Stomach (tissue), 9 donors: ENCODE results near the gene RBPJ. TPM values are rescaled to one million over a fixed set of nuclear protein-coding genes. Genes with fewer than 3 reads are reported as not detected.
"Not testable (repeated sequence)": the region's sequence is repeated elsewhere in the genome, so short reads cannot be mapped to it uniquely, and the experiment has no call there.

Experiments used
- DNase-seq, 2 donors: peaks; one replicate each; pipeline versions ENCODE4 v3.0.0 to v3.0.0-alpha.2; 2013 to 2019
- H3K27ac ChIP-seq, 5 donors: fragments of 200-600 bp in 4 of 5; sonication (generic) in 4 of 5; one replicate each; pipeline ENCODE4 v1.5.1; 2013 to 2019; ENCODE audit warnings: mild to moderate bottlenecking in 1 of 5, moderate library complexity in 1 of 5
- H3K27me3 ChIP-seq, 3 donors: fragments of 200-600 bp; sonication (generic); one replicate each; pipeline ENCODE4 v1.5.1; 2017 to 2019; ENCODE audit warnings: mixed run types in 1 of 3
- H3K36me3 ChIP-seq, 4 donors: fragments of 200-600 bp; sonication (generic); 1 replicate in 3 of 4; 2 replicates in 1 of 4; pipeline ENCODE4 v1.5.1; 2016 to 2019
- H3K4me1 ChIP-seq, 4 donors: fragments of 200-600 bp; sonication (generic); one replicate each; pipeline ENCODE4 v1.5.1; 2016 to 2019
- H3K4me3 ChIP-seq, 4 donors: fragments of 200-600 bp; sonication (generic) in 3 of 4; one replicate each; pipeline ENCODE4 v1.5.1; 2016 to 2019; ENCODE audit warnings: mild to moderate bottlenecking in 1 of 4
- H3K9me3 ChIP-seq, 4 donors: fragments of 200-600 bp; sonication (generic); one replicate each; pipeline ENCODE4 v1.5.1; 2016 to 2019
- CTCF ChIP-seq, 7 experiments: fragments of 450-650 bp in 4 of 7; fragments of 200-600 bp in 3 of 7; sonication (generic) in 3 of 7; IDR thresholded peaks; one replicate each; pipeline ENCODE4 v1.5.1; 2016 to 2019; ENCODE audit warnings: antibody characterized with exemption in 7 of 7, control low read depth in 2 of 7, mild to moderate bottlenecking in 1 of 7
- EP300 ChIP-seq: sonication (generic); formaldehyde crosslinking; IDR thresholded peaks from one replicate; pipeline ENCODE4 v1.6.1; 2017; ENCODE audit warnings: antibody characterized with exemption
- POLR2A ChIP-seq, 4 donors: fragments of 450-650 bp; IDR thresholded peaks; one replicate each; pipeline ENCODE4 v1.6.1; 2016; ENCODE audit warnings: antibody characterized with exemption in 4 of 4, control low read depth in 2 of 4, mild to moderate bottlenecking in 1 of 4, moderate library complexity in 1 of 4
- POLR2AphosphoS5 ChIP-seq, 3 donors: sonication (generic); formaldehyde crosslinking; IDR thresholded peaks; one replicate each; pipeline ENCODE4 v1.6.1; 2016; ENCODE audit warnings: antibody characterized with exemption in 3 of 3
- WGBS, 5 donors: extraction: QIAGEN DNeasy Blood & Tissue Kit in 3 of 5; methylation state at CpG; one replicate each; pipeline versions ENCODE4 v1.1.5 to v1.1.7; 2013 to 2018; 5-methylcytosine and 5-hydroxymethylcytosine counted together
- intact Hi-C: fragments of 100-400 bp; cut with DNase I; formaldehyde crosslinking; loops from one replicate; pipeline ENCODE4 v1.15.1; 2023; ENCODE audit warnings: low total_unique reads
- polyA plus RNA-seq, 3 donors: library from polyadenylated mRNA; stranded (reverse); fragments of 200-250 nt; gene quantifications; one replicate each; pipeline ENCODE4 v1.2.3, GENCODE V29; 2013
- total RNA-seq, 5 donors: library from RNA; depleted of rRNA; stranded (reverse); fragments of >200 nt; gene quantifications; one replicate each; pipeline versions ENCODE4 v1.1.0 to v1.2.3, GENCODE V29; 2014 to 2016
- donor health status: healthy with polysubstance abuse.
- donor health status: Bipolar disorder and iron deficiency.
- donor health status: healthy.

The RBPJ gene
- total and polyA plus RNA-seq, 8 donors, result 23.2 to 184 (median 45.8) TPM

DNA sequence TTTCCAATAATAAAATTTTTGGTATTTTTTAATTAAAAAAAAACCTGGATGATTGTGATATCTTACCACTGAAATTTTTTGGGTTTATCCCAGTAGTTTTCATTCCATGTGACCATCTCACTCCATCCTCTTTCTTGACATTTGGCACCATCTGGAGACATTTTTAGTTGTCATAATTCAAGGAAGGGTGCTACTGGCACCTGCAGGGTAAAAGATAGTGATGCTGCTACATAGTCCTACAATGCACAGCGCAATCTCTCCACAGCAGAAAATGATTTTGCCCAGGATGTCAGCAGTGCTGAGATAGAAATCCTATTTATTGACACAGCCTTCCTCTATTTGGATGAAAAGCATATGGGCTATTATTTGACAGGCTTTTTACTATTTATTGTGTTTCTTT, 79.3 kb downstream of the RBPJ start:
- no peaks in the 10 kb centered on the region for H3K27me3 ChIP-seq
- peaks cover 0 to 40% (median 23%) of the 10 kb centered on the region in 4 donors for H3K4me1 ChIP-seq
- H3K36me3 ChIP-seq, result peaks cover 0 to 6% (median 4%) of the 10 kb centered on the region in 4 donors
- H3K4me3 ChIP-seq, result no peak overlapping the region
- WGBS, 5 donors, result 96 to 100% (median 98%) methylated on average over 1 of the region's 1 CpG
- intact Hi-C loops, result no loop called here
- no peak for TF ChIP-seq EP300
- TF ChIP-seq CTCF (IDR thresholded peaks at IDR 0.05), result no peak
- TF ChIP-seq POLR2AphosphoS5 (IDR thresholded peaks at IDR 0.05), result no peak
- TF ChIP-seq POLR2A (IDR thresholded peaks at IDR 0.05), result no peak
- no peak overlapping the region for H3K27ac ChIP-seq
- H3K9me3 ChIP-seq, result no peaks in the 10 kb centered on the region
- DNase-seq, result no peak

DNA sequence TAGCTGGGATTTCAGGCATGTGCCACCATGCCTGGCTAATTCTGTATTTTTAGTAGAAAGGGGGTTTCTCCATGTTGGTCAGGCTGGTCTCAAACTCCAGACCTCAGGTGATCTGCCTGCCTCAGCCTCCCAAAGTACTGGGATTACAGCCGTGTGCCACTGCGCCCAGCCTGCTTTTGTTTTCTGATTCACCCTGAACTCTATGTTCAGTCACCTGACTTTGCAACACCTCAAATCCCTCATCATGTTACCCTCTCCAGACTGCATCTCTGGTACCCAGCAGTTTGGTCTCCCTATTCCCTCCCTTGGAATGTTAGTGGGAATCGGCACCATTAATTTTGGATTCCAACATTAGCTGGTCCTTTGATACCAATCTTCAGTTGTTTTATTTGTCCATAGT, 81.2 kb downstream of the RBPJ start:
- peaks cover 0 to 17% (median 15%) of the 10 kb centered on the region in 4 donors for H3K36me3 ChIP-seq
- DNase-seq, H3K27ac ChIP-seq, H3K27me3 ChIP-seq, H3K4me3 ChIP-seq, intact Hi-C loops: not testable (repeated sequence)
- peaks cover 0 to 12% (median 4%) of the 10 kb centered on the region in 4 donors for H3K9me3 ChIP-seq
- peaks cover 0 to 32% (median 17%) of the 10 kb centered on the region in 4 donors for H3K4me1 ChIP-seq
- WGBS, 5 donors, result 95 to 100% (median 96%) methylated on average over 3 of the region's 3 CpGs

DNA sequence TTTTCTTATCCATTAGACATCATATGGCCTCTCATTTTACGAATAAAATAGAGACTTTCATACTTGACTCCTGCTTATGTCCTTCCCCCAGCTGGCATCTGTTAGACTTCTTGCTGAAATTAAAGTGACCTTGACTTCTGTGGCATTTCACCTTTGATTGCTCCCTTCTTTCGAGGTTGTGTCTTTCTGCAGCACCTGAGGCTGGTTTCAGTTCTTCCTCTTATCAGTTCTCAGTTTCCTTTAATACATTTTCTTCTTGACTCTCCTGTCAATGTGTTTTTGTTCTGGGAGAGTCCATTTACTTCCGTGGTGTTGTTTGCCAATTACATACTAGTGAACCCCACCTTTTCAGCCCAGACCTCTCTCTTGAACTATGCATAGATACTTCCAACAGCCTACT, 81.6 kb downstream of the RBPJ start:
- Histone ChIP-seq H3K9me3 (peaks cover 0 to 13% (median 4%) of the 10 kb centered on the region in 4 donors), H3K27ac (no peak overlapping the region), H3K4me3 (no peak overlapping the region), H3K36me3 (peaks cover 0 to 19% (median 17%) of the 10 kb centered on the region in 4 donors), H3K27me3 (no peaks in the 10 kb centered on the region), H3K4me1 (peaks cover 0 to 29% (median 17%) of the 10 kb centered on the region in 4 donors)
- 31 to 60% (median 44%) methylated on average over 3 of the region's 3 CpGs for WGBS, 5 donors
- no peak for TF ChIP-seq POLR2A (IDR thresholded peaks at IDR 0.05)
- no peak for TF ChIP-seq EP300
- no peak for TF ChIP-seq POLR2AphosphoS5 (IDR thresholded peaks at IDR 0.05)
- no peak for TF ChIP-seq CTCF (IDR thresholded peaks at IDR 0.05)
- intact Hi-C loops, result no loop called here
- DNase-seq, result no peak

GRCh38 chr4:26404743-26405206, 84.0 kb downstream of the RBPJ start:
- Histone ChIP-seq H3K9me3 (peaks cover 0 to 13% (median 4%) of the 10 kb centered on the region in 4 donors), H3K4me1 (peaks cover 0 to 29% (median 17%) of the 10 kb centered on the region in 4 donors), H3K27me3 (no peaks in the 10 kb centered on the region), H3K27ac (peak overlapping the region in 1 of 5 donors; percentile 3), H3K4me3 (no peak overlapping the region), H3K36me3 (peaks cover 0 to 19% (median 15%) of the 10 kb centered on the region in 4 donors)
- intact Hi-C loops, result no loop called here
- WGBS, 5 donors, result 30 to 50% (median 35%) methylated on average over 3 of the region's 3 CpGs
- no peak for TF ChIP-seq CTCF (IDR thresholded peaks at IDR 0.05)
- TF ChIP-seq POLR2AphosphoS5 (IDR thresholded peaks at IDR 0.05), result no peak
- no peak for TF ChIP-seq EP300
- no peak for TF ChIP-seq POLR2A (IDR thresholded peaks at IDR 0.05)
- peak in 1 of 2 donors; percentile 53 for DNase-seq

DNA sequence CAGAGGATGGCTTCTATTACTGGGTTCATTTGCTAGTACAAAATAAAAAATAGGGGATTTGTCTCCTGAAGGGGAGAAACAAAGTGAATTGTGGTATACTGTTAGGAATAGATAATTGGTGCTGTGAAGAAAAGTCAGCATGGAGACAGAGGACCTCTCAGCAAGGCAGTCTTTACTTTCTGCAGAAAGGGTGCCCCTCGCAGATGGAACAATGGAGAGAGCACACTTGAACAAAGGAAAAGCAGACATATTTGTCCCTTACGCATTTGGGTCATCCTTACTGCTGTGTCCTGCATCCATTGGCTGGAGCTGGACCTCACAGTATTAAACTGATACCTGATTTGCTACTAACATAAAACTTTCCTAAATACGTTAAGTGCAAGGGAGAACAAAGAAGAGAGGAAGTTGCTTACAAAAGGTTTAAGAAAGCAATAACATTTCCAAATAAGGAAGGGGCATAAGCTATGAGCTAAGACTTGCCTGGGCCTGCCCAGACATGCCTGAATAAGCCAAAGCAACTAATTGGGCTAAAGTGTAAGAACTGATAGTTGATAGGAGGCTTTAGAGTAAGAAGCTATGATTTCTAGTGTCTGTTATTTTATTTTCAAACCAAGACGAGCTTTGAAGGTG, 85.6 kb downstream of the RBPJ start:
- intact Hi-C loops, result no loop called here
- H3K36me3 ChIP-seq, result peaks cover 0 to 19% (median 13%) of the 10 kb centered on the region in 4 donors
- H3K4me1 ChIP-seq, result peaks cover 0 to 29% (median 13%) of the 10 kb centered on the region in 4 donors
- no peak for DNase-seq
- H3K27ac ChIP-seq, result no peak overlapping the region
- WGBS, 5 donors, result 90 to 96% (median 93%) methylated on average over 4 of the region's 4 CpGs
- H3K4me3 ChIP-seq, result no peak overlapping the region
- TF ChIP-seq POLR2A (IDR thresholded peaks at IDR 0.05) (no peak), POLR2AphosphoS5 (IDR thresholded peaks at IDR 0.05) (no peak), CTCF (IDR thresholded peaks at IDR 0.05) (no peak), EP300 (no peak)
- peaks cover 0 to 13% (median 4%) of the 10 kb centered on the region in 4 donors for H3K9me3 ChIP-seq
- no peaks in the 10 kb centered on the region for H3K27me3 ChIP-seq
